ENCODE measurements around the gene PIGU.

The PIGU gene

GRCh38 chr20:34539756-34540155 is 137.1 kb downstream of the PIGU start:
- H3K36me3 ChIP-seq (ENCODE audit: control insufficient read depth in 2 of 2, insufficient read depth in 2 of 2, low read length in 2 of 2), result peaks cover 48 to 61% of the 10 kb centered on the region in 2 donors
- H3K4me1 ChIP-seq (ENCODE audit: control insufficient read depth in 2 of 2, insufficient read depth in 2 of 2, low read length in 2 of 2), result peaks cover 11 to 13% of the 10 kb centered on the region in 2 donors
- H3K4me3 ChIP-seq (ENCODE audit: low read length in 2 of 2), result no peak overlapping the region
- H3K27me3 ChIP-seq (ENCODE audit: control insufficient read depth in 2 of 2, insufficient read depth in 2 of 2, low read length in 2 of 2), result no peaks in the 10 kb centered on the region
- H3K27ac ChIP-seq (ENCODE audit: low read depth in 2 of 2, low read length in 2 of 2), result no peak overlapping the region
- H3K9ac ChIP-seq (ENCODE audit: low read depth in 1 of 2, low read length in 2 of 2), result no peak overlapping the region
- H3K9me3 ChIP-seq (ENCODE audit: control insufficient read depth in 2 of 2, low read length in 2 of 2), result no peaks in the 10 kb centered on the region

- peaks cover 4% of the 10 kb centered on the region in 2 donors for H3K4me1 ChIP-seq (ENCODE audit: control insufficient read depth in 2 of 2, insufficient read depth in 2 of 2, low read length in 2 of 2)
- no peaks in the 10 kb centered on the region for H3K27me3 ChIP-seq (ENCODE audit: control insufficient read depth in 2 of 2, insufficient read depth in 2 of 2, low read length in 2 of 2)
- no peak overlapping the region for H3K4me3 ChIP-seq (ENCODE audit: low read length in 2 of 2)
- H3K9me3 ChIP-seq (ENCODE audit: control insufficient read depth in 2 of 2, low read length in 2 of 2), result no peaks in the 10 kb centered on the region
- no peak overlapping the region for H3K27ac ChIP-seq (ENCODE audit: low read depth in 2 of 2, low read length in 2 of 2)
- no peak overlapping the region for H3K9ac ChIP-seq (ENCODE audit: low read depth in 1 of 2, low read length in 2 of 2)
- H3K36me3 ChIP-seq (ENCODE audit: control insufficient read depth in 2 of 2, insufficient read depth in 2 of 2, low read length in 2 of 2), result peaks cover 55 to 68% of the 10 kb centered on the region in 2 donors
Observed at GRCh38 chr20:34538671-34539123, 138.2 kb downstream of the PIGU start.

GRCh38 chr20:34537651-34538050 is 139.2 kb downstream of the PIGU start:
- Histone ChIP-seq H3K9ac (ENCODE audit: low read depth in 1 of 2, low read length in 2 of 2) (no peak overlapping the region), H3K9me3 (ENCODE audit: control insufficient read depth in 2 of 2, low read length in 2 of 2) (no peaks in the 10 kb centered on the region), H3K27me3 (ENCODE audit: control insufficient read depth in 2 of 2, insufficient read depth in 2 of 2, low read length in 2 of 2) (no peaks in the 10 kb centered on the region), H3K4me3 (ENCODE audit: low read length in 2 of 2) (no peak overlapping the region), H3K4me1 (ENCODE audit: control insufficient read depth in 2 of 2, insufficient read depth in 2 of 2, low read length in 2 of 2) (no peaks in the 10 kb centered on the region), H3K36me3 (ENCODE audit: control insufficient read depth in 2 of 2, insufficient read depth in 2 of 2, low read length in 2 of 2) (peaks cover 62 to 75% of the 10 kb centered on the region in 2 donors), H3K27ac (ENCODE audit: low read depth in 2 of 2, low read length in 2 of 2) (no peak overlapping the region)

GRCh38 chr20:34536798-34537394 is 140.0 kb downstream of the PIGU start:
- H3K9me3 ChIP-seq (ENCODE audit: control insufficient read depth in 2 of 2, low read length in 2 of 2), result no peaks in the 10 kb centered on the region
- H3K27ac ChIP-seq (ENCODE audit: low read depth in 2 of 2, low read length in 2 of 2), result no peak overlapping the region

GRCh38 chr20:34535857-34536256 is 141.0 kb downstream of the PIGU start:
- H3K4me1 ChIP-seq (ENCODE audit: control insufficient read depth in 2 of 2, insufficient read depth in 2 of 2, low read length in 2 of 2), result no peaks in the 10 kb centered on the region
- H3K27me3 ChIP-seq (ENCODE audit: control insufficient read depth in 2 of 2, insufficient read depth in 2 of 2, low read length in 2 of 2), result no peaks in the 10 kb centered on the region
- no peaks in the 10 kb centered on the region for H3K9me3 ChIP-seq (ENCODE audit: control insufficient read depth in 2 of 2, low read length in 2 of 2)
- no peak overlapping the region for H3K27ac ChIP-seq (ENCODE audit: low read depth in 2 of 2, low read length in 2 of 2)
- peaks cover 64 to 75% of the 10 kb centered on the region in 2 donors for H3K36me3 ChIP-seq (ENCODE audit: control insufficient read depth in 2 of 2, insufficient read depth in 2 of 2, low read length in 2 of 2)
- no peak overlapping the region for H3K9ac ChIP-seq (ENCODE audit: low read depth in 1 of 2, low read length in 2 of 2)
- H3K4me3 ChIP-seq (ENCODE audit: low read length in 2 of 2), result no peak overlapping the region

More at GRCh38 chr20:34536798-34537394, 140.0 kb downstream of the PIGU start:
- no peaks in the 10 kb centered on the region for H3K4me1 ChIP-seq (ENCODE audit: control insufficient read depth in 2 of 2, insufficient read depth in 2 of 2, low read length in 2 of 2)
- H3K4me3 ChIP-seq (ENCODE audit: low read length in 2 of 2), result no peak overlapping the region
- no peak overlapping the region for H3K9ac ChIP-seq (ENCODE audit: low read depth in 1 of 2, low read length in 2 of 2)
- no peaks in the 10 kb centered on the region for H3K27me3 ChIP-seq (ENCODE audit: control insufficient read depth in 2 of 2, insufficient read depth in 2 of 2, low read length in 2 of 2)
- peaks cover 65 to 75% of the 10 kb centered on the region in 2 donors for H3K36me3 ChIP-seq (ENCODE audit: control insufficient read depth in 2 of 2, insufficient read depth in 2 of 2, low read length in 2 of 2)

GRCh38 chr20:34535301-34535840 is 141.5 kb downstream of the PIGU start:
- Histone ChIP-seq H3K9me3 (ENCODE audit: control insufficient read depth in 2 of 2, low read length in 2 of 2) (no peaks in the 10 kb centered on the region), H3K27me3 (ENCODE audit: control insufficient read depth in 2 of 2, insufficient read depth in 2 of 2, low read length in 2 of 2) (no peaks in the 10 kb centered on the region), H3K36me3 (ENCODE audit: control insufficient read depth in 2 of 2, insufficient read depth in 2 of 2, low read length in 2 of 2) (peaks cover 64 to 75% of the 10 kb centered on the region in 2 donors), H3K9ac (ENCODE audit: low read depth in 1 of 2, low read length in 2 of 2) (no peak overlapping the region), H3K4me3 (ENCODE audit: low read length in 2 of 2) (no peak overlapping the region), H3K4me1 (ENCODE audit: control insufficient read depth in 2 of 2, insufficient read depth in 2 of 2, low read length in 2 of 2) (no peaks in the 10 kb centered on the region), H3K27ac (ENCODE audit: low read depth in 2 of 2, low read length in 2 of 2) (no peak overlapping the region)

- H3K27me3 ChIP-seq (ENCODE audit: control insufficient read depth in 2 of 2, insufficient read depth in 2 of 2, low read length in 2 of 2), result no peaks in the 10 kb centered on the region
- no peaks in the 10 kb centered on the region for H3K4me1 ChIP-seq (ENCODE audit: control insufficient read depth in 2 of 2, insufficient read depth in 2 of 2, low read length in 2 of 2)
- peaks cover 66 to 79% of the 10 kb centered on the region in 2 donors for H3K36me3 ChIP-seq (ENCODE audit: control insufficient read depth in 2 of 2, insufficient read depth in 2 of 2, low read length in 2 of 2)
- no peak overlapping the region for H3K4me3 ChIP-seq (ENCODE audit: low read length in 2 of 2)
- no peaks in the 10 kb centered on the region for H3K9me3 ChIP-seq (ENCODE audit: control insufficient read depth in 2 of 2, low read length in 2 of 2)
- H3K27ac ChIP-seq (ENCODE audit: low read depth in 2 of 2, low read length in 2 of 2), result no peak overlapping the region
- H3K9ac ChIP-seq (ENCODE audit: low read depth in 1 of 2, low read length in 2 of 2), result no peak overlapping the region
Observed at GRCh38 chr20:34534391-34535165, 142.3 kb downstream of the PIGU start.

GRCh38 chr20:34532756-34533155 is 144.1 kb downstream of the PIGU start:
- peaks cover 65 to 83% of the 10 kb centered on the region in 2 donors for H3K36me3 ChIP-seq (ENCODE audit: control insufficient read depth in 2 of 2, insufficient read depth in 2 of 2, low read length in 2 of 2)

GRCh38 chr20:34532320-34532719 is 144.6 kb downstream of the PIGU start:
- no peak overlapping the region for H3K27ac ChIP-seq (ENCODE audit: low read depth in 2 of 2, low read length in 2 of 2)

More at GRCh38 chr20:34532756-34533155, 144.1 kb downstream of the PIGU start:
- H3K27ac ChIP-seq (ENCODE audit: low read depth in 2 of 2, low read length in 2 of 2), result no peak overlapping the region
- peaks cover 0 to 5% of the 10 kb centered on the region in 2 donors for H3K4me1 ChIP-seq (ENCODE audit: control insufficient read depth in 2 of 2, insufficient read depth in 2 of 2, low read length in 2 of 2)
- H3K27me3 ChIP-seq (ENCODE audit: control insufficient read depth in 2 of 2, insufficient read depth in 2 of 2, low read length in 2 of 2), result no peaks in the 10 kb centered on the region
- H3K9me3 ChIP-seq (ENCODE audit: control insufficient read depth in 2 of 2, low read length in 2 of 2), result no peaks in the 10 kb centered on the region
- no peak overlapping the region for H3K9ac ChIP-seq (ENCODE audit: low read depth in 1 of 2, low read length in 2 of 2)
- no peak overlapping the region for H3K4me3 ChIP-seq (ENCODE audit: low read length in 2 of 2)

GRCh38 chr20:34531608-34532265 is 145.2 kb downstream of the PIGU start:
- H3K9me3 ChIP-seq (ENCODE audit: control insufficient read depth in 2 of 2, low read length in 2 of 2), result no peaks in the 10 kb centered on the region
- peaks cover 70 to 83% of the 10 kb centered on the region in 2 donors for H3K36me3 ChIP-seq (ENCODE audit: control insufficient read depth in 2 of 2, insufficient read depth in 2 of 2, low read length in 2 of 2)
- H3K27me3 ChIP-seq (ENCODE audit: control insufficient read depth in 2 of 2, insufficient read depth in 2 of 2, low read length in 2 of 2), result no peaks in the 10 kb centered on the region
- no peak overlapping the region for H3K9ac ChIP-seq (ENCODE audit: low read depth in 1 of 2, low read length in 2 of 2)
- no peak overlapping the region for H3K4me3 ChIP-seq (ENCODE audit: low read length in 2 of 2)
- peaks cover 1 to 5% of the 10 kb centered on the region in 2 donors for H3K4me1 ChIP-seq (ENCODE audit: control insufficient read depth in 2 of 2, insufficient read depth in 2 of 2, low read length in 2 of 2)
- no peak overlapping the region for H3K27ac ChIP-seq (ENCODE audit: low read depth in 2 of 2, low read length in 2 of 2)

More at GRCh38 chr20:34532320-34532719, 144.6 kb downstream of the PIGU start:
- Histone ChIP-seq H3K9me3 (ENCODE audit: control insufficient read depth in 2 of 2, low read length in 2 of 2) (no peaks in the 10 kb centered on the region), H3K27me3 (ENCODE audit: control insufficient read depth in 2 of 2, insufficient read depth in 2 of 2, low read length in 2 of 2) (no peaks in the 10 kb centered on the region), H3K9ac (ENCODE audit: low read depth in 1 of 2, low read length in 2 of 2) (no peak overlapping the region), H3K36me3 (ENCODE audit: control insufficient read depth in 2 of 2, insufficient read depth in 2 of 2, low read length in 2 of 2) (peaks cover 69 to 83% of the 10 kb centered on the region in 2 donors), H3K4me3 (ENCODE audit: low read length in 2 of 2) (no peak overlapping the region), H3K4me1 (ENCODE audit: control insufficient read depth in 2 of 2, insufficient read depth in 2 of 2, low read length in 2 of 2) (peaks cover 0 to 5% of the 10 kb centered on the region in 2 donors)

Data from mucosa of rectum (tissue), 2 donors.